ENCODE results near the gene KCTD18.

The KCTD18 gene

GRCh38 chr2:200471928-200472645, 37.8 kb downstream of the KCTD18 start:
- TF ChIP-seq CTCF (conservative IDR thresholded peaks at IDR 0.05; ENCODE audit: control insufficient read depth, insufficient read depth, low read depth, low read length), result no peak
- no peak for DNase-seq (ENCODE audit: low read depth)
- no peak overlapping the region for H3K4me3 ChIP-seq (ENCODE audit: control insufficient read depth, low read depth, low read length)

DNA sequence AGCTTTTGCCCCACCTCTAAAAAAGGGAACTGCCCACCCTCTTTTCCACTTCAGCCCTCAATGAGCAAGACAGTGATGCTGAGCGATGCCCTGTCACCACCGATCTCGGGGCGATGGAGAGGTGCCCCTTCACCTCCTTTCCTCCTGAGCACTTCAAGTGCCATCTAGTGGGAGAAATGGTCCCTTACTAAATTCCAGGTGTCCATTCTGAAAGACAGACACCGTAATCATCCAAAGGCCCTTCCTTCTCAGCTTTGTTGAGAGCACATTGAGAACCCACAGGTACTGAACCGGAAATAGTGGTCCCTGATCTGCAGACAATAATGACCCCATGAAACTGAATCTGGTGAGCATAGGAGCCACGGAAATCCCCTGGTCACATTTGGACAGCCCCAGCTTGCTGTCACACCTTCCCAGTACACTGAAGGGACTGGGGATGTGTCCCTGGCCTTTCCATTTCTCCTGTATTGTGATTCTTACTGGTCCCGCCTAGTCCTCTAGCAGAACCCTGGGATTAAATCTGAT, 38.5 kb downstream of the KCTD18 start:
- H3K4me3 ChIP-seq (ENCODE audit: control insufficient read depth, low read depth, low read length), result no peak overlapping the region
- DNase-seq (ENCODE audit: low read depth), result peak; percentile 50
- peak; percentile 54 for TF ChIP-seq CTCF (conservative IDR thresholded peaks at IDR 0.05; ENCODE audit: control insufficient read depth, insufficient read depth, low read depth, low read length)

DNA sequence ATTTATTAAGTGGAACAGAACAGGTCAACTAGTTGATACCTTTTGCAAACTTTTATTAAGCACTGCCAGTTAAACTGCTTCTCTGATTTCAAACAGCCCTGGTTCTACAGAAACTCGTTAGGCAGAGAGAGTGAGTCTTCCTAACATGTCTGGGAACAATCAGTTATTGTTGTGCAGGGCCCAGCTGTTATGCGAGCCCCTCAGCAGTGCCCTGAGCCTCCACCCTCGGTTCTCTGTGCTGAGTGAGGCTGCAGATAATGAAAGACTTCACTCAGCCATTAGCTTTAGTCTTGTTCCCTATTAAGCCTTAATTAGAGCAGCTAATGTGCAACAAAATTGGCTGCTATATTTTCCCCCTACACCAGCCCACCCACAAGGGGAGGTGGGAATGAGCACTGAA, 39.6 kb downstream of the KCTD18 start:
- no peak for TF ChIP-seq CTCF (conservative IDR thresholded peaks at IDR 0.05; ENCODE audit: control insufficient read depth, insufficient read depth, low read depth, low read length)
- H3K4me3 ChIP-seq (ENCODE audit: control insufficient read depth, low read depth, low read length), result no peak overlapping the region
- no peak for DNase-seq (ENCODE audit: low read depth)

DNA sequence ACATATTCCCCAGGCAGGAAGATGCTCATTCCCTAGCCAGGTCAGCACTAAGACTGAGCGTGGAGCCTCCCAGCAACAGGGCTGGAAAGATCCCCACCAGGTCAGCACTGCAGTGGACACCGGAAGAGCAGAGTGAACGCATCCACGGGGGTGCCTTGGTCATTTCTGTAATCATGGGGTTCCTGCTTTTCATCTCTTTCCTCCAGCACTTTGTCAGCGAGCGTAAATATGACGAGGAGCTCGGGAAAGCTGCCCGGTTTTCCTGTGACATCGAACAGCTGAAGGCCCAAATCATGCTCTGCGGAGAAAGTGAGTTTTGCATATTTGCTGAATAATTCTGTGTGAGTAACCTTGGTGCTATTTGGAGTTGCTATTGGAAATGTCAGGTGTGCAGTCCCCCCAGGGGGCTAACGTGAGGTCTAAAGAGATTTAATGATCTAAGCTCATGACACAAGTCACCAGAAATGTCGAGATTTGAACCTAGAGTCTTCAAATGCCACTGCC, 40.1 kb downstream of the KCTD18 start:
- H3K4me3 ChIP-seq (ENCODE audit: control insufficient read depth, low read depth, low read length), result no peak overlapping the region
- TF ChIP-seq CTCF (conservative IDR thresholded peaks at IDR 0.05; ENCODE audit: control insufficient read depth, insufficient read depth, low read depth, low read length), result no peak
- DNase-seq (ENCODE audit: low read depth), result no peak

GRCh38 chr2:200467806-200468681, 41.8 kb downstream of the KCTD18 start:
- H3K4me3 ChIP-seq (ENCODE audit: control insufficient read depth, low read depth, low read length), result no peak overlapping the region
- no peak for DNase-seq (ENCODE audit: low read depth)
- TF ChIP-seq CTCF (conservative IDR thresholded peaks at IDR 0.05; ENCODE audit: control insufficient read depth, insufficient read depth, low read depth, low read length), result no peak

DNA sequence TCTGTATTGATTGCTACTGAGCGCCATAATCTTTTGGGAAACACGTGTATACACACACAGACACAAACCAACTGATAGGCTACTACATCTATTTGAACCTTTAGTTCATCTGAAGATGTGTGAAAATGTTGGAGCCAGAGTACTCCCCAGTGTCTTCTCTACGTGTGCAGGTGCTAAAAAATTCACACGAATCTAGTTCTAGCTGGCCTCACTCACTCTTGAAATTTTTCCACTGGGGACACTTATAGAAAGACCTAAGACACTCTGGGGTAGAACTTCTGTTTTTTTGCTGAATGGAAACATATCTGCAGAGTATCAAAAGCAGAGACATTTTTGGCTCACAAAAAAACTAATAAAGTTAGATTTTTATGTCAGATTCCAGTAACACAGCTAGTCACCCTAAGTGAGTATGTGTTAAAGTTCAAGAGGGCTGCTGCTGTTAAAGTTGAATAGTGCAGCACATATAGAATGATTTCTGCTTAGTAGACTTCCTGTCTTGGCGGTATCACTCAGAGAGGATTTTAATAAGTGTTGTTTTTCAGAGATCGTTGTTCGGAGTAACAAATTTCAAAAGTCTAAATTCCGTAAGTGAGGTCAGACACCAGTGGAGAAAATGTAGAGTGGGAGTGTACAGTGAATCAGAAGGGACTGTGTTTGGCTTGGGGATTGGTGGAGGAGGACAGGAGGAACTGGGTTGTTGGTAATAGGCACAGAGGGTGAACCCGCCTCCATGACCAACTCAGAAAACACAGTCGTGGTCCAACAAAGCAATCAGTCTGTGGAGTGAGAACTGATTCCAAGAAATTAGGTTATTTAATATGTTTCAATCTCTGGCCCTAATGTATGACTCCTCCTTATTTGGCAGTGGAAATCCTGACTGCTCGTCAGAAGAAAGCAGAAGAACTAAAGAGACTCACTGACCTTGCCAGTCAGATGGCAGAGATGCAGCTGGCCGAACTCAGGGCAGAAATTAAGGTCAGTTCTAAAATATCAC, 43.1 kb downstream of the KCTD18 start:
- peak; percentile 92 for DNase-seq (ENCODE audit: low read depth)
- no peak for TF ChIP-seq CTCF (conservative IDR thresholded peaks at IDR 0.05; ENCODE audit: control insufficient read depth, insufficient read depth, low read depth, low read length)
- no peak overlapping the region for H3K4me3 ChIP-seq (ENCODE audit: control insufficient read depth, low read depth, low read length)

All from fibroblast of mammary gland (primary cell).